Measurements from ENCODE around the gene WBP2. TPM values are rescaled to one million over a fixed set of nuclear protein-coding genes. Genes with fewer than 3 reads are reported as not detected.
"Not testable (repeated sequence)": the region's sequence is repeated elsewhere in the genome, so short reads cannot be mapped to it uniquely, and the experiment has no call there.

Gene WBP2
- polyA plus RNA-seq, 1 donor from 2014 or later, result 21.7 TPM

GRCh38 chr17:75811174-75811573, 44.0 kb downstream of the WBP2 start:
- no peaks in the 10 kb centered on the region for H3K9me2 ChIP-seq (ENCODE audit: insufficient read depth, low read length)
- TF ChIP-seq MXI1 (conservative IDR thresholded peaks at IDR 0.05; ENCODE audit: poor library complexity, severe bottlenecking) (no peak), POLR2AphosphoS5 (IDR thresholded peaks at IDR 0.05) (no peak)
- no peaks in the 10 kb centered on the region for H3K36me3 ChIP-seq (ENCODE audit: insufficient read depth, low read length)
- H3K27ac ChIP-seq (ENCODE audit: low read length), result no peak overlapping the region
- no peaks in the 10 kb centered on the region for H3K9me3 ChIP-seq (ENCODE audit: low read length)
- no peaks in the 10 kb centered on the region for H3K27me3 ChIP-seq (ENCODE audit: insufficient read depth, low read depth, low read length)
- H3F3A ChIP-seq (ENCODE audit: insufficient read depth, low read length, poor library complexity, severe bottlenecking), result no peaks in the 10 kb centered on the region
- H3K79me2 ChIP-seq (replicated peaks; ENCODE audit: insufficient read depth, low read length), result no peaks in the 10 kb centered on the region
- no peaks in the 10 kb centered on the region for H4K20me1 ChIP-seq (ENCODE audit: insufficient read depth)
- no peak overlapping the region for H3K4me2 ChIP-seq (ENCODE audit: low read length)
- no peak overlapping the region for H3K4me3 ChIP-seq (ENCODE audit: low read length)
- no peak overlapping the region for H3K9ac ChIP-seq (ENCODE audit: low read length)
- H2AFZ ChIP-seq (ENCODE audit: low read depth, low read length), result no peak overlapping the region

GRCh38 chr17:75810756-75811155, 44.4 kb downstream of the WBP2 start:
- not testable (repeated sequence) for H3K9me3 ChIP-seq (ENCODE audit: low read length); H3F3A ChIP-seq (ENCODE audit: insufficient read depth, low read length, poor library complexity, severe bottlenecking); H4K20me1 ChIP-seq (ENCODE audit: insufficient read depth); H3K9me2 ChIP-seq (ENCODE audit: insufficient read depth, low read length); H3K9ac ChIP-seq (ENCODE audit: low read length); H3K27ac ChIP-seq (ENCODE audit: low read length); H3K4me3 ChIP-seq (ENCODE audit: low read length); H3K27me3 ChIP-seq (ENCODE audit: insufficient read depth, low read depth, low read length); H3K4me2 ChIP-seq (ENCODE audit: low read length); H2AFZ ChIP-seq (ENCODE audit: low read depth, low read length); H3K79me2 ChIP-seq (replicated peaks; ENCODE audit: insufficient read depth, low read length); H3K36me3 ChIP-seq (ENCODE audit: insufficient read depth, low read length)

- H3K27me3 ChIP-seq (ENCODE audit: insufficient read depth, low read depth, low read length), result no peaks in the 10 kb centered on the region
- no peak overlapping the region for H3K4me3 ChIP-seq (ENCODE audit: low read length)
- no peak overlapping the region for H3K9ac ChIP-seq (ENCODE audit: low read length)
These were observed 44.9 kb downstream of the WBP2 start for GRCh38 chr17:75810216-75810615.

GRCh38 chr17:75809631-75810111, 45.5 kb downstream of the WBP2 start:
- Histone ChIP-seq H3K27ac (ENCODE audit: low read length) (no peak overlapping the region), H3F3A (ENCODE audit: insufficient read depth, low read length, poor library complexity, severe bottlenecking) (no peaks in the 10 kb centered on the region), H3K4me3 (ENCODE audit: low read length) (no peak overlapping the region), H3K36me3 (ENCODE audit: insufficient read depth, low read length) (no peaks in the 10 kb centered on the region), H3K9me3 (ENCODE audit: low read length) (no peaks in the 10 kb centered on the region), H3K27me3 (ENCODE audit: insufficient read depth, low read depth, low read length) (no peaks in the 10 kb centered on the region), H3K9ac (ENCODE audit: low read length) (no peak overlapping the region), H4K20me1 (ENCODE audit: insufficient read depth) (no peaks in the 10 kb centered on the region), H2AFZ (ENCODE audit: low read depth, low read length) (no peak overlapping the region), H3K79me2 (replicated peaks; ENCODE audit: insufficient read depth, low read length) (no peaks in the 10 kb centered on the region), H3K4me2 (ENCODE audit: low read length) (no peak overlapping the region), H3K9me2 (ENCODE audit: insufficient read depth, low read length) (no peaks in the 10 kb centered on the region)
- TF ChIP-seq RAD21 (conservative IDR thresholded peaks at IDR 0.05) (no peak), CTCF (IDR thresholded peaks at IDR 0.05; ENCODE audit: poor library complexity, severe bottlenecking) (no peak), EZH2 (IDR thresholded peaks at IDR 0.05; ENCODE audit: borderline replicate concordance, insufficient read depth, low read length, poor library complexity, severe bottlenecking) (no peak), SMC3 (conservative IDR thresholded peaks at IDR 0.05; ENCODE audit: poor library complexity) (no peak), TAF1 (IDR thresholded peaks at IDR 0.05; ENCODE audit: low read depth) (no peak)

More at GRCh38 chr17:75810216-75810615, 44.9 kb downstream of the WBP2 start:
- Histone ChIP-seq H3K27ac (ENCODE audit: low read length) (no peak overlapping the region), H4K20me1 (ENCODE audit: insufficient read depth) (no peaks in the 10 kb centered on the region), H3K79me2 (replicated peaks; ENCODE audit: insufficient read depth, low read length) (no peaks in the 10 kb centered on the region), H3K4me2 (ENCODE audit: low read length) (no peak overlapping the region), H3K9me2 (ENCODE audit: insufficient read depth, low read length) (no peaks in the 10 kb centered on the region), H3K36me3 (ENCODE audit: insufficient read depth, low read length) (no peaks in the 10 kb centered on the region), H3K9me3 (ENCODE audit: low read length) (no peaks in the 10 kb centered on the region), H2AFZ (ENCODE audit: low read depth, low read length) (no peak overlapping the region), H3F3A (ENCODE audit: insufficient read depth, low read length, poor library complexity, severe bottlenecking) (no peaks in the 10 kb centered on the region)
- TF ChIP-seq CTCF (IDR thresholded peaks at IDR 0.05; ENCODE audit: poor library complexity, severe bottlenecking), result no peak
- no peak for TF ChIP-seq EP300 (conservative IDR thresholded peaks at IDR 0.05; ENCODE audit: poor library complexity, severe bottlenecking)
- no peak for TF ChIP-seq EZH2 (IDR thresholded peaks at IDR 0.05; ENCODE audit: borderline replicate concordance, insufficient read depth, low read length, poor library complexity, severe bottlenecking)
- no peak for TF ChIP-seq MXI1 (conservative IDR thresholded peaks at IDR 0.05; ENCODE audit: poor library complexity, severe bottlenecking)
- no peak for TF ChIP-seq SMC3 (conservative IDR thresholded peaks at IDR 0.05; ENCODE audit: poor library complexity)
